ENCODE data around the gene IL18BP. TPM values are rescaled to one million over a fixed set of nuclear protein-coding genes. Genes with fewer than 3 reads are reported as not detected.

Gene IL18BP
- total and polyA plus RNA-seq, 2 donors (not counting 1 experiment from before 2014, with no cell fraction given) = 25.9 to 37.3 TPM

GRCh38 chr11:72041364-72042063, 42.8 kb downstream of the IL18BP start:
- peaks cover 25% of the 10 kb centered on the region for H3K4me1 Mint-ChIP-seq
- ATAC-seq (ENCODE audit: low read depth) (peak; percentile 48), DNase-seq (peak; percentile 70)
- POLR2A ChIA-PET = interaction anchor here (0.7 to 1.4 kb wide), 3 partner anchors 32 to 71 kb away, joined by 3 to 6 read pairs (median 4); partner anchors contain the start of gene ANAPC15
- 5% methylated on average over 21 of the region's 23 CpGs for WGBS (ENCODE audit: insufficient coverage)
- Histone ChIP-seq H2AFZ (ENCODE audit: insufficient read depth, low read depth, low read length, poor library complexity, severe bottlenecking) (peak overlapping the region; percentile 98), H3K9me3 (ENCODE audit: control extremely low read depth in 1 of 3, control insufficient read depth in 2 of 3, insufficient read depth in 1 of 3, low read length in 2 of 3) (no peaks in the 10 kb centered on the region), H4K20me1 (ENCODE audit: control insufficient read depth, insufficient read depth, low read length, poor library complexity, severe bottlenecking) (peaks cover 13% of the 10 kb centered on the region), H3K79me2 (ENCODE audit: control insufficient read depth, insufficient read depth, low read length) (peaks cover 100% of the 10 kb centered on the region), H3K4me2 (replicated peaks; ENCODE audit: low read depth, low read length, poor library complexity, severe bottlenecking) (peak overlapping the region; percentile 90), H3K4me1 (ENCODE audit: control insufficient read depth in 2 of 2, insufficient read depth in 2 of 2, low read length in 2 of 2) (peaks cover 44 to 53% of the 10 kb centered on the region in 2 donors), H3K36me3 (replicated peaks in 1 of 2; ENCODE audit: control extremely low read depth in 1 of 2, control insufficient read depth in 1 of 2, extremely low read depth in 1 of 2, insufficient read depth in 2 of 2, low read length in 1 of 2) (peaks cover 1 to 2% of the 10 kb centered on the region in 2 experiments), H3K27me3 (replicated peaks in 1 of 4; ENCODE audit: control extremely low read depth in 1 of 4, control insufficient read depth in 3 of 4, insufficient read depth in 4 of 4, low read length in 3 of 4) (no peaks in the 10 kb centered on the region), H3K27ac (ENCODE audit: low read length in 2 of 2) (peak overlapping the region; percentile 72 to 92), H3K4me3 (ENCODE audit: control extremely low read depth in 1 of 5, extremely low read depth in 1 of 5, insufficient read depth in 1 of 5, low read depth in 2 of 5, low read length in 4 of 5) (peak overlapping the region; percentile 72 to 86 (median 83)), H3K9ac (ENCODE audit: low read length) (peak overlapping the region; percentile 94)
- CTCF ChIA-PET = interaction anchor here (2.1 to 8.5 kb wide), 3 partner anchors 14 to 102 kb away, joined by 5 to 117 read pairs (median 12); no protein-coding TSS in a partner anchor
- H3K9me3 Mint-ChIP-seq (ENCODE audit: insufficient read depth) = no peaks in the 10 kb centered on the region
- intact Hi-C loops (cut with micrococcal nuclease) = loop anchor here (1.0 to 5.0 kb wide), 5 partner anchors 39 to 181 kb away; partner anchors contain the start of genes ANAPC15, LRRC51, NUMA1 and XNDC1N
- no peaks in the 10 kb centered on the region for H3K27me3 Mint-ChIP-seq
- no peak overlapping the region for H3K27ac Mint-ChIP-seq
- H3K4me3 Mint-ChIP-seq = no peak overlapping the region
- TF ChIP-seq EZH2 (IDR thresholded peaks at IDR 0.05; ENCODE audit: borderline replicate concordance, insufficient read depth, low read depth, low read length, poor library complexity, severe bottlenecking) (no peak), CTCF (IDR thresholded peaks at IDR 0.05) (no peak)

Measured in B cell (primary cell).